Spleen (tissue), 11 donors: ENCODE results near the gene XPR1. TPM values are rescaled to one million over a fixed set of nuclear protein-coding genes. Genes with fewer than 3 reads are reported as not detected.

Source experiments
- DNase-seq: peaks from one replicate; pipeline ENCODE4 v3.0.0-alpha.2; 2020
- H3K27ac ChIP-seq, 8 donors: fragments of 200-600 bp; sonication (generic) in 7 of 8; 1 replicate in 4 of 8; 2 replicates in 4 of 8; pipeline versions ENCODE4 v1.5.0 to v1.8.0; 2016 to 2021; ENCODE audit warnings: inconsistent platforms in 4 of 8, mild to moderate bottlenecking in 4 of 8, moderate library complexity in 1 of 8
- H3K27me3 ChIP-seq, 7 donors: fragments of 200-600 bp; sonication (generic) in 6 of 7; replicated peaks in 1 of 7; 1 replicate in 4 of 7; 2 replicates in 3 of 7; pipeline versions ENCODE4 v1.5.0 to v1.8.0; 2016 to 2021; ENCODE audit warnings: inconsistent platforms in 3 of 7, mild to moderate bottlenecking in 1 of 7
- H3K36me3 ChIP-seq, 6 donors: fragments of 200-600 bp; sonication (generic) in 5 of 6; 1 replicate in 4 of 6; 2 replicates in 2 of 6; pipeline versions ENCODE4 v1.5.0 to v1.8.0; 2016 to 2021; ENCODE audit warnings: inconsistent platforms in 2 of 6
- H3K4me1 ChIP-seq, 6 donors: fragments of 200-600 bp; sonication (generic) in 5 of 6; 1 replicate in 3 of 6; 2 replicates in 3 of 6; pipeline versions ENCODE4 v1.5.0 to v1.8.0; 2016 to 2021; ENCODE audit warnings: inconsistent platforms in 3 of 6
- H3K4me3 ChIP-seq, 8 donors: fragments of 200-600 bp; sonication (generic) in 7 of 8; 1 replicate in 4 of 8; 2 replicates in 4 of 8; pipeline versions ENCODE4 v1.5.0 to v1.8.0; 2016 to 2021; ENCODE audit warnings: inconsistent platforms in 4 of 8, mild to moderate bottlenecking in 4 of 8, moderate library complexity in 2 of 8
- H3K9me3 ChIP-seq, 8 donors: fragments of 200-600 bp; sonication (generic) in 7 of 8; 1 replicate in 4 of 8; 2 replicates in 4 of 8; pipeline versions ENCODE4 v1.5.0 to v1.8.0; 2016 to 2021; ENCODE audit warnings: inconsistent platforms in 4 of 8
- POLR2A ChIP-seq, 3 donors: fragments of 450-650 bp; IDR thresholded peaks; one replicate each; pipeline ENCODE4 v1.5.1; 2017; ENCODE audit warnings: antibody characterized with exemption in 3 of 3, mild to moderate bottlenecking in 1 of 3
- POLR2AphosphoS5 ChIP-seq, 3 donors: sonication (generic); formaldehyde crosslinking; IDR thresholded peaks; one replicate each; pipeline ENCODE4 v1.5.1; 2017; ENCODE audit warnings: antibody characterized with exemption in 3 of 3
- WGBS, 5 donors: extraction: QIAGEN DNeasy Blood & Tissue Kit in 3 of 5; methylation state at CpG; one replicate each; pipeline versions ENCODE4 v1.1.5 to v1.1.7; 2013 to 2018; 5-methylcytosine and 5-hydroxymethylcytosine counted together
- intact Hi-C: fragments of 100-400 bp; cut with DNase I; formaldehyde crosslinking; loops from one replicate; pipeline ENCODE4 v1.15.0; 2023; ENCODE audit warnings: low total_unique reads
- polyA plus RNA-seq, 3 donors: library from polyadenylated mRNA; stranded (reverse); fragments of 200-250 nt; gene quantifications; one replicate each; pipeline ENCODE4 v1.2.1, GENCODE V29; 2013
- total RNA-seq, 7 donors: library from RNA; depleted of rRNA in 3 of 7; stranded (reverse); fragments of >200 nt in 3 of 7; fragmentation: NEBNext Ultra II Directional in 4 of 7; extraction: Animal tissue kit (Norgen Biotek cat#: 25700) in 4 of 7; gene quantifications; one replicate each; pipeline versions ENCODE4 v1.1.0 to v1.2.1, GENCODE V29; 2016 to 2021
- TF ChIP-seq, protein P1 (sequence below), 11 experiments: fragments of 200-600 bp in 7 of 11; fragments of 450-650 bp in 4 of 11; sonication (generic) in 4 of 11; IDR thresholded peaks in 8 of 11; conservative IDR thresholded peaks in 3 of 11; 1 replicate in 7 of 11; 2 replicates in 4 of 11; pipeline versions ENCODE4 v1.4.0 to v1.8.0; 2016 to 2021; ENCODE audit warnings: antibody characterized with exemption in 11 of 11, inconsistent platforms in 4 of 11, mild to moderate bottlenecking in 1 of 11
- donor health status: healthy with polysubstance abuse.
- donor health status: DM: no; HTN: no; CAD: no; lungs with moderate emphysema.
- donor health status: DM: no; HTN: no; CAD: no.
- donor health status: Bipolar disorder and iron deficiency.
- donor health status: healthy.
- donor health status: DM: no; HTN: no; CAD: no.
- donor health status: DM: yes; HTN: yes; CAD: no.

The XPR1 gene
- total and polyA plus RNA-seq, 10 donors, result 2.3 to 26.8 (median 18.1) TPM

DNA sequence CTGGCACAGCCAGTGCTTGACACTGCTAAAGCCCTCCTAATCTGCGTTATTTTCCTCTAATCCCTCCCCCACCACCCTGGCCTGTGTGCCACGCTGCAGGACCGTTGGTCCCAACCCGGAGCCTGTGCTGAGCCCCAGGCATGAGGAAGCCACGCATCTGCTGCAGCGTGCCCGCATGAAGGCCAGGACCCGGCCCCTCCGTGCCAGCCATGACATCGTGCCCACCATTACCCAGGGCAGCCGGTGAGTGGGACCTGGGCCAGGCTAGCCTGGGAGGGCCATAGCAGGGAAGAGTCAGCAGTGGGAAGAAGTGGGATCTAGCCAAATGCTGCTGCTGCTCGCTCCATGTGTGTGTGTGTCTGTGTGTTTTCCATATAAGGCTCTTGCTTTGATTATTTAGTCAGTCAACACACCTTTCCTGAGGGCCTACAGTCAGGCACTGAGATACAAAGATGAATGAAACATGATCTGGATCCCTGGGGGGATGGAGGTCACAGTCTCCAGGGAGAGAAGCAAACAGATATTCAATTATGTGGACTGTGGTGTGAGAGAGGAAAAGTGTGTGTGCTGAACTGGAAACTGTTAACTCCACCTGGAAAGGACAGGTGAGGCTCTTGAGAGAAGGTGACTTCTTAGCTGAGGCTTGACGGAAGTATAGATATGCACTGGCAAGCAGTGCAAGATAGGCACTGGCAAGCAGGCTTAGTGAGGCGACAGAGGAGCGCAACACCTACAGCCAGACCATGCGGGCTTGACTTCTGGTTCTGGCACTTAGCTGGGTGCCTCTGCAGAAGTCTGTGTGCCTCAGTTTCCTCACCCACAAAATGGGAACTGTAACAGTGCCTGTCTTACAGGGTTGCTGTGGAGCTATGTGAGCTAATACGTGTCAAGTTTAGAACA, 296.8 kb downstream of the XPR1 start:
- WGBS, 5 donors, result 86 to 92% (median 89%) methylated on average over 17 of the region's 17 CpGs
- no peak for TF ChIP-seq POLR2AphosphoS5 (IDR thresholded peaks at IDR 0.05)
- TF ChIP-seq, protein P1, sequence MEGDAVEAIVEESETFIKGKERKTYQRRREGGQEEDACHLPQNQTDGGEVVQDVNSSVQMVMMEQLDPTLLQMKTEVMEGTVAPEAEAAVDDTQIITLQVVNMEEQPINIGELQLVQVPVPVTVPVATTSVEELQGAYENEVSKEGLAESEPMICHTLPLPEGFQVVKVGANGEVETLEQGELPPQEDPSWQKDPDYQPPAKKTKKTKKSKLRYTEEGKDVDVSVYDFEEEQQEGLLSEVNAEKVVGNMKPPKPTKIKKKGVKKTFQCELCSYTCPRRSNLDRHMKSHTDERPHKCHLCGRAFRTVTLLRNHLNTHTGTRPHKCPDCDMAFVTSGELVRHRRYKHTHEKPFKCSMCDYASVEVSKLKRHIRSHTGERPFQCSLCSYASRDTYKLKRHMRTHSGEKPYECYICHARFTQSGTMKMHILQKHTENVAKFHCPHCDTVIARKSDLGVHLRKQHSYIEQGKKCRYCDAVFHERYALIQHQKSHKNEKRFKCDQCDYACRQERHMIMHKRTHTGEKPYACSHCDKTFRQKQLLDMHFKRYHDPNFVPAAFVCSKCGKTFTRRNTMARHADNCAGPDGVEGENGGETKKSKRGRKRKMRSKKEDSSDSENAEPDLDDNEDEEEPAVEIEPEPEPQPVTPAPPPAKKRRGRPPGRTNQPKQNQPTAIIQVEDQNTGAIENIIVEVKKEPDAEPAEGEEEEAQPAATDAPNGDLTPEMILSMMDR (IDR thresholded peaks at IDR 0.05 in 8 of 11, conservative IDR thresholded peaks at IDR 0.05 in 3 of 11), result no peak
- no peak for TF ChIP-seq POLR2A (IDR thresholded peaks at IDR 0.05)
- intact Hi-C loops, result no loop called here
- Histone ChIP-seq H3K36me3 (peaks cover 0 to 11% (median 0%) of the 10 kb centered on the region in 6 donors), H3K9me3 (no peaks in the 10 kb centered on the region), H3K4me1 (peaks cover 4 to 24% (median 15%) of the 10 kb centered on the region in 6 donors), H3K27ac (no peak overlapping the region), H3K27me3 (no peaks in the 10 kb centered on the region), H3K4me3 (no peak overlapping the region)
- no peak for DNase-seq

DNA sequence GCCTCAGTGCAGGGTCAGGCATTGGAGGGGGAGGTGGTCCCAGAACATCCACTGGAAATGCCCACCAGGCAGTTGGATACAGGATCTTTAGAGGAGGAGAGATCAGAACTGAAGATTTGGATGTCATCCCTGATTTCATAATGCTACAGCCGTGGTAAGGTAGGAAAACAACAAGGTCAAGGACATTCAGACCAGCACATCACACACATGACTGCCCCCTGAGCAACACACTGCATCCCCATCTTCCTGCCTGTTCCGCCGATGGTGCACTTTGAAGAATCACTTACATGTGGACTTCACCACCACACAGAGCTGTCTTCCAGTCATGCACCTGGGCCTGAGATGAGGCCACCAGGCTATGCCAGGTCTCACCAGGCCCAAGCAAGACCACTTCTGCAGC, 297.6 kb downstream of the XPR1 start:
- TF ChIP-seq POLR2A (IDR thresholded peaks at IDR 0.05), result no peak
- TF ChIP-seq POLR2AphosphoS5 (IDR thresholded peaks at IDR 0.05), result no peak
- TF ChIP-seq, protein P1 (IDR thresholded peaks at IDR 0.05 in 8 of 11, conservative IDR thresholded peaks at IDR 0.05 in 3 of 11), result no peak
- 43 to 80% (median 68%) methylated on average over 3 of the region's 3 CpGs for whole genome bisulfite sequencing, 5 donors
- DNase-seq, result no peak
- Histone ChIP-seq H3K36me3 (peaks cover 0 to 11% (median 0%) of the 10 kb centered on the region in 6 donors), H3K4me1 (peaks cover 4 to 25% (median 16%) of the 10 kb centered on the region in 6 donors), H3K27me3 (no peaks in the 10 kb centered on the region), H3K9me3 (no peaks in the 10 kb centered on the region), H3K27ac (no peak overlapping the region), H3K4me3 (no peak overlapping the region)
- intact Hi-C loops, result no loop called here

DNA sequence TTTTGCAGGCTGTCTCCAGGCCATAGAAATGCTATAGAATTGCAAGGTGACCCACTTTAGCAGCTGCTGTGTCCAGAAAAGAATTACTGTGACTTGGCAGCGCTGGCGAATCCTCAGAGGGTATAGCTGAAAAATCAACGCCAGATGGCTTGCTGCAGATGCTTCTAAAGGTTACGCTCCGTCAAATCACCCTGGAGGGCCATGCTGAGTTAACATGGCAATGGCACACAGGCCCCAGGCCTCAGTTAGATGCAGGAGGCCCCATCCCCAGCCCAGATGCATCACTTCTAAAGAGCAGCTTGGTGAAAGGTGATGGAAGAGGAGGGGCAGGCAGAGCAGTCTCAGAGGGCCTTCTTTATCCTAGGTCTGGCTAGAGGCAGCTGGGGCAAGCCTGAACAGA, 298.9 kb downstream of the XPR1 start:
- no peak for DNase-seq
- Histone ChIP-seq H3K9me3 (no peaks in the 10 kb centered on the region), H3K4me3 (no peak overlapping the region), H3K36me3 (peaks cover 0 to 20% (median 2%) of the 10 kb centered on the region in 6 donors), H3K27ac (no peak overlapping the region), H3K4me1 (peaks cover 4 to 31% (median 13%) of the 10 kb centered on the region in 6 donors), H3K27me3 (peaks cover 0 to 4% (median 0%) of the 10 kb centered on the region in 7 donors)
- intact Hi-C loops, result no loop called here
- 69 to 91% (median 82%) methylated on average over 5 of the region's 5 CpGs for WGBS, 5 donors
- TF ChIP-seq, protein P1 (IDR thresholded peaks at IDR 0.05 in 8 of 11, conservative IDR thresholded peaks at IDR 0.05 in 3 of 11), result no peak
- TF ChIP-seq POLR2A (IDR thresholded peaks at IDR 0.05) (no peak), POLR2AphosphoS5 (IDR thresholded peaks at IDR 0.05) (no peak)

DNA sequence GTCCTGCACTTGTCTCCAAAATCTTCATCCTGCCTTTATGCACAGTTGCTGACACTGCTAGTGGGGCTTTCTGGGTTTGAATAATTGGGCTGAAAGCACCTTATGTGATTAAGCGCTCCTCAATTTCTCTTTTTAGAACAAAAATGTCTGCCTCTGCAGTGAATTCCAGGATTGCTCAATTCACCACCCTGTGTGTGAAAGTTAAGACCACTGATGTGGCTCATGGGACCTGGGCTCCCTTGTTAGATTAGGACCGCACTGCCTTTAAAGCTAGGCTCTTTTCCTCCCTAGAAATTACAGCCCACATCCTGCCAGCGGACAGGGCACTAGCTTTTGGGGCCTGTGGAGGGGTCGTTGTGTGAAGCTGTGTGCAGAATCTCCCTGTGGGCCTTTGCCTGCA, 299.7 kb downstream of the XPR1 start:
- H3K4me1 ChIP-seq, result peaks cover 0 to 25% (median 6%) of the 10 kb centered on the region in 6 donors
- no peak overlapping the region for H3K4me3 ChIP-seq
- peaks cover 0 to 29% (median 2%) of the 10 kb centered on the region in 6 donors for H3K36me3 ChIP-seq
- DNase-seq, result no peak
- WGBS, 5 donors, result 69 to 78% (median 76%) methylated on average over 4 of the region's 4 CpGs
- H3K27ac ChIP-seq, result no peak overlapping the region
- peaks cover 0 to 4% (median 0%) of the 10 kb centered on the region in 7 donors for H3K27me3 ChIP-seq
- no peak for TF ChIP-seq POLR2A (IDR thresholded peaks at IDR 0.05)
- TF ChIP-seq, protein P1 (IDR thresholded peaks at IDR 0.05 in 8 of 11, conservative IDR thresholded peaks at IDR 0.05 in 3 of 11), result no peak
- TF ChIP-seq POLR2AphosphoS5 (IDR thresholded peaks at IDR 0.05), result no peak
- intact Hi-C loops, result no loop called here
- H3K9me3 ChIP-seq, result no peaks in the 10 kb centered on the region
